HG02973 (cell line): ENCODE measurements around the gene SMAD5.

Experiments
- ATAC-seq: cut with Tn5 transposase; IDR thresholded peaks from one replicate; pipeline ENCODE4 v1.9.1; 2021; ENCODE audit warnings: moderate library complexity; ENCODE audit not compliant: unreplicated experiment

The SMAD5 gene

DNA sequence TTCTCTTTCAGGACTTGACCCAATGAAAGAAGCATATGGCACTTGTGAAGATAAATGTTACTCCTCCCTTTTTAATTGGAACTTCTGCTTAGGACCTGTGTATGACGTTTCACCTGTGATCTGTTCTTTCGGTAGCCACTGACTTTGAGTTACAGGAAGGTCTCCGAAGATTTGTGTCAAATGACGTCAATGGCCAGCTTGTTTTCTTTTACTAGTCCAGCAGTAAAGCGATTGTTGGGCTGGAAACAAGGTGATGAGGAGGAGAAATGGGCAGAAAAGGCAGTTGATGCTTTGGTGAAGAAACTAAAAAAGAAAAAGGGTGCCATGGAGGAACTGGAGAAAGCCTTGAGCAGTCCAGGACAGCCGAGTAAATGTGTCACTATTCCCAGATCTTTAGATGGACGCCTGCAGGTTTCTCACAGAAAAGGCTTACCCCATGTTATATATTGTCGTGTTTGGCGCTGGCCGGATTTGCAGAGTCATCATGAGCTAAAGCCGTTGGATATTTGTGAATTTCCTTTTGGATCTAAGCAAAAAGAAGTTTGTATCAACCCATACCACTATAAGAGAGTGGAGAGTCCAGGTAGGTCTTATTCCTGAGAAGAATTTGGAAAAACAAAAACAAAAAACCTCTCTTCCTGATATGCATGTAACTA is 21.1 kb downstream of the SMAD5 start:
- no peak for ATAC-seq

DNA sequence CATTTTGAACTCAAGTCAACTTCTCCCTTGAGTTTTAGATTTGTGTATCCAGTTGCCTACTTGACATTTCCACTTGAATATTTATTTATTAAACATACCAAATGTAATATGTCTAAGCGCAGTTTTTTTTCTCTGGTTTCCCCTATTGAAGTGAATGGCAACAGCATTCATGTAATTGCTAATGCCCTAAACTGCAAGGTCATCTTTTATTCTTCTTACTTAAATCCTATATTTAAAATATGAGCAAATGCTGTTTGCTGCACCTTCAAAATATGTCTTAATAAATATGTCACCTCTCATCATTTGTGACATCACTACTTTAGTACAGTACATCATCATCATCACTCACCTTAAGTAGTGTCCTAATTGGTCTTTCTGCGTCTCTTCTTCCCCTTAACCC is 22.4 kb downstream of the SMAD5 start:
- no peak for ATAC-seq

DNA sequence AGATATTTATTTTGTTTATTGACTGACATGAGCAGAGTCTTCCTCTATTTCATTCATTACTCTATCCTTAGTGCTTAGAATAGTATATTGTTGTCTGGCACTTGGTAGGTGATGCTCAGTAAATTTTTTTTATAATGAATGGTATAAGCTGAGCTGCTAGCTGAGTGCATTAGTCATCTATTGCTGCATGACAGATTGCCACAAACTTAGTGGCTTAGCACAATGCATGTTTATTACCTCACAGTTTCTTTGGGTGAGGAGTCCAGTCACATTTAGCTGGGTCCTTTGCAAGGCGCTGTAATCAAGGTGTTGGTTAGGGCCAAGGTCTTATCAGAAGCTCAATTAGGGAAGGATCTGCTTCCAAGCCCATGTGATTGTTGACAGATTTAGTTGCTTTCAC is 23.1 kb downstream of the SMAD5 start:
- no peak for ATAC-seq

DNA sequence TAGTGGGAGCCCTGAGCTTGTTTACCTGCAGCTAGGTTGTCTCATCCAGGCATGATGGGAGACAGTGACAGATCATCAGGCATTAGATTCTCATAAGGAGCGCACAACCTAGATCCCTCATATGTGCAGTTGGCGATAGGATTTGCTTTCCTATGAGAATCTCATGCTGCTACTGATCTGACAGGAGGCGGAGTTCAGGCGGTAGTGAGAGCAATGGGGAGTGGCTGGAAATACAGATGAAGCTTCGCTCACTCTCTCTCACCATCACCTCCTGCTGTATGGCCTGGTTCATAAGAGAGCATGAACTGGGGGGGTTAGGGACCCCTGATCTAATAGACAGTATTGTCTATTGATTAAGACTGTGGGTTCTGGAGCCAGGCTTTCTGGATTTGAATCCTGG is 24.9 kb downstream of the SMAD5 start:
- ATAC-seq = no peak

DNA sequence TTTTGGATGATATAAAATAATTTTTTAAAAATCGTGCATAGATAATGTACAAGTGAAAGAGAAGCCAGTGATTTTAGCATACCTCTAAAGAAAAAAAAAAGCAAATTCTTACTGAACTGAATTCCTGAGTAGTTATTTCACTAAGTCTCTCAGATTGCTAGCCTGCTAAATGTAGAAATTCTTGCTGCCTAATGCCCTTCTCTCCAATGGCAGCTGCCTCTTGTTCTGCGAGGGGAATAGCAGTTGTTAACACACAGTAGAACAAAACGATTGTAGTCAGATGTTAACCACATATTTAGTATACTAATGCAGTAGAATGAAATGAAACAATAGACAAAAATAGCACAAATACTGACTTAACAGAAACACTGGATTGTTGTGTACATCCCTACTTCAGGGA is 26.8 kb downstream of the SMAD5 start:
- no peak for ATAC-seq

DNA sequence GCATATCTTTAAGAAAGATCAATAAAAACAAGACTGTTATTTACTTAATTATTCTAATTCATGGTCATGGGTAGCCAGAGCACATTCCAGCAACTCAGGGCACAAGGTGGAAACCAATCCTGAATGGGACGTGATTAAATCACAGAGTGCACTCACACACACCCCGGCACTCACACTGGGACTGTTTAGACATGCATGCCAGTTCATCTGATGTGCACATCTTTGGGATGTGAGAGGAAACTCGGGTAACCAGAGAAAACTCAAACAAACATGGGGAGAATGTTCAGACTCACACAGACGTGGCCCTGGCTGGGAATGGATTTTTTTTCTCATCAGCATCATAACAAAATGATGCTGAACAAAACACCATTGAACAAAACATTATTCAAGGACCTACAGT is 29.4 kb downstream of the SMAD5 start:
- no peak for ATAC-seq

DNA sequence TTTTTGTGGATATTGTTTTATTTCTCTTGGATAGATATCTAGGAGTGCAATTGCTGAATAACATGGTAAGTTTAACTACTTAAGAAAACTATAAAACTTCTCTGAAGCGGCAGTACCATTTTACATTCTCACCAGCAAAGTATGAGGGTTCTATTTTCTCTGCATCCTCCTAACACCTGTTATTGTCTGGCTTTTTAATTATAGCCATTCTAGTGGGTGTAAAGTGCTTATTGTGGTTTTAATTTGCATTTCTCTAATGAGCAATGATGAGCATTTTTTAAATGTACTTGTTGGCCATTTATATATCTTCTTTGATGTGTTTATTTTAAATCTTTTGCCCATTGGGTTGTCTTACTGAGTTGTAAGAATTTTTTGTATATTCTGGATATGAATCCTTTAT is 31.6 kb downstream of the SMAD5 start:
- ATAC-seq = no peak

DNA sequence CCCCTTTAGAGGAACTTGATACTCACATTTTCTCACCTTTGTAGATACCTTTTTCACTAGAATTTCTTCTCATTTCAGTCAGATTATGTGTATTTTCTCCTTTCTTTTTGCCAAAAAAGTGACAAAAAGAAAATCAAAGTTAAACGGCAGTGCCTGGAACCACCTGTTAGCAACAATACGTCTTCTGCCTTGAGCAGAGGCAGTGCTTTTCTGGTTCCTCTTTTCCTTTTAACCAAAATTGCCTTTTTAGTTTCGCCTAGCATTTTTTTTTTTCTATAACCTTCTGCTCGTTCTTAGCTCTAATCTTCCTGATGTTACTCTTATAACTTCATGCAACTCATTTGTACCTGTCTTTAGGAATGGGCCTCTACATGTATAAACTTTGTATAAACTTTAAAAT is 34.3 kb downstream of the SMAD5 start:
- peak; percentile 78 for ATAC-seq

DNA sequence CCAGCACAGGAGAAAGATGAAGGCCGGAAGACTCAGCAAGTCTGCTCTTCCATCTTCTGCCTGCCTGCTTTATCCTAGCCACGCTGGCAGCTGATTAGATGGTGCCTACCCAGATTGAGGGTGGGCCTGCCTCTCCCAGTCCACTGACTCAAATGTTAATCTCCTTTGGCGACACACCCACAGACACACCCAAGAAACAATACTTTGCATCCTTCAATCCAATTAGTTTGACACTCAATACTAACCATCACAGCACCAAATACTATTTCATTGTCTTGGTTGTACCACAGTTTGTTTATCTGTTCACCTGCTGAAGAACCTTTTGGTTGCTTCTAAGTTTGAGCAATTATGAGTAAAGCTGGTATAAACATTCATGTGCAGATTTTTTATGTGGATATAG is 36.6 kb downstream of the SMAD5 start:
- ATAC-seq = no peak

DNA sequence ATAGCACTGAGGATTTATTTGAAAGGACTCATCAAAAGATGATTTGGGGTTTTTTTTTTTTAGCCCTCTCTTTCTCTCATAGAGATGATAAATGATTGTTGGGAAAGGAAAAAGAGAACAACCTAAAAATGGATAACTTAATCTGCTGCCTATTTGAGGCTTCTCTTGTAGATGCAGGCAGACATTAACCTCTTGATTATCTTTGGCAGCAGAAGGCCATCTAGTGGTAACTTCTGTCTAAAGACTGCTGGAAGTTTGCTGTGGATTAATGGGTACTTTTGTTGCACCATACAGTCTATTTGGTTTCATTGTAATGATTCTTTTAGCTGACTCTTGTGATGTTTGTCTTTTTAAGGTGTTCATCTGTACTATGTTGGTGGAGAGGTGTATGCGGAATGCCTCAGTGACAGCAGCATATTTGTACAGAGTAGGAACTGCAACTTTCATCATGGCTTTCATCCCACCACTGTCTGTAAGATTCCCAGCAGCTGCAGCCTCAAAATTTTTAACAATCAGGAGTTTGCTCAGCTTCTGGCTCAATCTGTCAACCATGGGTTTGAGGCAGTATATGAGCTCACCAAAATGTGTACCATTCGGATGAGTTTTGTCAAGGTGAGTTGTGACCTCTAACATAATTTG is 41.5 kb downstream of the SMAD5 start:
- peak; percentile 78 for ATAC-seq

DNA sequence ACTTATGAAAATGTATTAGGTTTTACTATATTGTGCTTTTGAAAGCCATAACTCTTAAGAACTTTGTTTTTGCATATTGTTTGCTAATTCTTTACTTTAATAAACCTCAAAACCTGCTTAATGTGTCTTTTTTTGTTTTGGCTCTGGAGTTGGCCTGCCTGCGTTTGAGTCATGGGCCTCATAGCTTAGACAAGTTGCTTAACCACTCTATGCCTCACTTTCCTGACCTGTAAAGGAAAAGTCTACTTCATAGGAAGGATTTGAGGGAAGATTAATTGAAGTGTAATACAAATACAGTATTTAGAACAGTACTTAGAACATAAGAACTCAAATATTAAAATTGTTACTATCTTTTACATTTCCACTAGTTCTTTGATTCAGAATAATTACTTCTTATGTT is 50.0 kb downstream of the SMAD5 start:
- ATAC-seq = no peak

DNA sequence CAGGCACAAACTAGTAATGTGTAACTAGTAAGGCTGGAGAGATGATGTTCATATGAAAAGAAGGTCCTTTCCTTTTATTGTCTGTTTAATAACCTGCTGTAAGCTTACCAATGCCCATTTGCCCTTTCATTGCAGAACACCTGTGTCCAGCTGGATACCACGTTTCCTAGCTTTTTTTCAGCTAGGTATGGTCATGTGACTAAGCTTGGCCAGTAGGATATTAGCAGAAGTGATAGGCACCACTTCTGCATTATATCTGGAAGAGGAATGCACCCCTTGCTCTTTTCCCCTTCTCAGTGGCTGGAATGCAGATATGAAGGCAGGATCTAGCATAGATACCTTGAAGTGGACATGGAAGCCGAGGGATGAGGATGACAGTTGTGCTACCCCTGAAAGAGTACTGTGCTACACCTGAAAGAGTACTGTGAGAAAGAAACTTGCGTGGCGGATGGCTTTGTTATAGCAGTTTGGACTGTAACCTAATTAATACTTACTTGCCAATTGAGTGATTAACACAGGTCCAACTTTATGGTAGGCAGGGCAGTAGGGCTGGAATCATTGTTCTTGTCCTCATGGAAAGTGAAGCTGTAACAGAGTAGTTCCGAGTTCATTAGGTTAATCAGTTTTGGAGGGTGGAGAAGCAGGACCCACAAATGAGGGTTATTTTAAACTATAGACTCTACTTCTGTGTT is 53.5 kb downstream of the SMAD5 start:
- ATAC-seq = no peak

DNA sequence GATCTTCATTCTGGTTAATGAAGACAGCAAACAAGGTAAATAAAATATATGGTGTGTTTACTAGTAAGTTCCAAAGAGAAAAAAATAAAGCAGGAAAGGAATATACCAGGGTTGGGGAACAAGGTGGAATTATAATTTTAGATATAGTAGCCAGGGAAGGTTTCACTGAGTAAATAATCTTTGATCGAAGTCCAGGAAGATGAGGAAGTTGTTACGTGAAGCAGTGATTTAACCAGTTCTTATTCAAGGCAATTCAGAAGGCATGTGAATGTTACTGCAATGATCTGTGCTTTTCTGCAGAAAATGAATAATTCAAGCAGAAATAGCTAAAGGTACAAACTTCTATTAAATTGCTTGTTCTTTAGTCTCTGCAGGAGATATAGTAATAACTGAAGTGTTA is 54.2 kb downstream of the SMAD5 start:
- ATAC-seq = no peak

DNA sequence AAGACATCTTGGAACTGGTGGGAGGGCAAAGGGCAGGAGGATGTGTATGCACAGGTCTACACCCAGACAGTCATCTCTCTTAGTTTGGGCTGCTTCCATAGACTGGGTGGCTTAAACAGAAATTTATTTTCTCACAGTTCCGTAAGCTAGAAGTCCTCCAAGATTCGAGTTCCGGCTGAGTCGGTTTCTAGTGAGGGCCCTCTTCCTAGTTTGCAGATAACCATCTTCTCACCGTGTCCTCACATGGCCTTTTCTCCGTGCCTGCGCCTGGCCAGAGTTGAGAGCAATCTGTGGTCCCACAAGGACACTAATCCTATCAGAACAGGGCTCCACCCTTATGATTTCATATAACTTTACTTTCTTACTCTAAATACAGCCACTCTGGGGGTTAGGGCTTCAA is 56.2 kb downstream of the SMAD5 start:
- ATAC-seq = no peak

DNA sequence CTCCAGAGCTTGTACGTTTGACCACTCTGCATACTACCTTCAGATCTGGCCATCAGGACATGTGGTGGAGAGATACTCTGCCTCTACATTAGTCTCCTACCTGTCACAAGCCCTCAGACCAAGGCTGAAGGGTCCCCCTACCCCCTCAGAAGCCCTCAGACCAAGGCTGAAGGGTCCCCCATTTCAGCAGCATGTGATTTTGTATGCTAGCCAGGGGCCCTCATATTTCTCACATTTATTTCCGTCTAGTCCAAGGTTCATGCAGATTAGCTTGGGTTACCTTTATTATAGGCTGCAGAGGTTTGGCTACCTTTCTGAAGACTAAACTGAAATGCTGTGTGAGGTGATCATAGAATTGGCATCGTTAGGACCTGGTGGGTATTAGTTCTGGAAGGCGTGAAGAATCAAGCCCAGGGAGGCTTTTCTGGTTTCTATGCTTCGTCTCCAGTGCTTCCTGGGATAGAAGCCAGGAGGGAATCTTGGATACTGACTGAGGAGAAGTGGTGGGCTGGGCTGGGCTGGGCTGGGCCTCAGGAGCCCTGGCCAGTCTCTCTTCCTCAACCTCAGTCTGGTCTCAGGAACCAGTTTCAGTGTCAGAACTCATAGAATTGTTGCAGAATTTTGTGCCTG is 57.6 kb downstream of the SMAD5 start:
- no peak for ATAC-seq

DNA sequence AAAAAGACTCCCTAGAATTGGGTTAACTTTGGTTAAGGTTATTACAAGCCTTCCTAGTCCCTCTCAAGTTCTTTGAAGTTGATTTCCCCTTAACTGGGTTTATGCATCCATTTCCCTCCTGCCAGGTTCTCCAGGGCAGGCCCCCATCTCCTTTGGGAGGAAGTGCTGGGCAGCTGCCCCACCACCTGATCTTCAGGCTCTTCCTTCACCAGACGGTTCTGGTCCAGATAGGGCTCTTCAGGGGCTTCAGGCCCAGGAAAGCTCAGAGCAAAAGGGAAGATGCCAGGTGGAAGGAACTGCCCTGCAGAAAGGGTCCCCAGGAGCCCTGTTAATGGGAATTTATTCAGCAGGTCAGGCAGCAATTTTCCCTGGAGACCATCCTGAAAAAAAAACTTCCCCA is 58.3 kb downstream of the SMAD5 start:
- ATAC-seq = no peak

DNA sequence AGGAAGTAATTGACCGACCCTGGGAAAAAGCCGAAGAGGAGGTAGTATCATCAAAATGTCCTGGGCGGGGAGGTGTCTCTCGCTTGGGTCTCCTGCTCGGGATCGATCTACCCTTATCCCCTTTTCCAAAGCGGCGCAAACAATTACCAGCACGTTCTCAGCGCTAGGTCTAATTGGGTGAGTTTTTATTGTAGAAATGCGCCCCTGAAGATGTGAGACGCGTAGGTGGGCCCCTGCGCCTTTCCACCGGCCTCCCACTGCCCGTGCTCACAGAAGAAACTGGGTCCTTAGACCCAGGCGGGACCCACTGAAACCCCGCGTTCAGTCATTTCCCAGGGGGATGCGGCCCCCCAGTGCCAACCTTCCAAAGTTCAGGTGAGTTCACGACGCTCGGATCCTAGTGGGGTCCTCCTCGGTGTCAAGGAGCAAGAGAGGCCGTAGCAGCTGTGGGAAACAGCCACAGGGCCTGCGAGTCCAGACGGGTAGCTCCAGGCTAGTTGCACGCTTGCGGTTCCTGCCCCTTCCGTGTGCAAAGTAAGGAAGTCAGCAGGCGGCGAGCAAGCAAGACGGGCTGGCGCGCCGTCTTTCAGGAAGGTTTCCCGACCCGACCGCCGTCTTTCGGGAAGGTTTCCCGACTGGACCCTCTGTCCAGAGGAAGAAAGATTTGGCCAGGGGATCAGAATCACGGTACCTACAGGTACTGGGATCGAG is 58.8 kb downstream of the SMAD5 start:
- ATAC-seq = no peak

DNA sequence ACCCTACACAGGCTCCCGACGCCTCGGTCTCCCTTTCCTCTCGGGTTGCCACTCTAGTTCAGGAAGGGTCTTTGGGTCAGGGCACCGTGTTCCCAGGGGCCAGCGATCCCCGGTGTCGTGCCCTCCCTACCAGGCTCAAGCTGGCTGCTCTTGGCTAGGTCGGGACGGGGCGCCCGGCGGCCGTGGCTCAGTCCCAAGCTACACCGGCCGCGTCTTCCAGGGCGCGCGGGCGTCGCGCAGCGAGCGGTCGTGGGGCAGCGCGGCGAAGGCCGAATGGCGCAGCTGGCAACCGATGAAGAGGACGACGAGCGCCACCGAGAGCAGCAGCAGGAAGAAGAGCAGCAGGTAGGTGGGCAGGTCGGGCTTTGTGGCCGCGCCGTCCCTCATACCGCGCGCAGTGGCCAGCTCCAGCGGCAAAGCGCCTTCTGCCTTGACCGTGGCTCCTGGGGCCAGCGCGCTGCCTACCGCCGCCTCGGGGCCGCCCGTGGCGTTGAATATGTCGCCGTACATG is 59.4 kb downstream of the SMAD5 start:
- ATAC-seq = no peak

DNA sequence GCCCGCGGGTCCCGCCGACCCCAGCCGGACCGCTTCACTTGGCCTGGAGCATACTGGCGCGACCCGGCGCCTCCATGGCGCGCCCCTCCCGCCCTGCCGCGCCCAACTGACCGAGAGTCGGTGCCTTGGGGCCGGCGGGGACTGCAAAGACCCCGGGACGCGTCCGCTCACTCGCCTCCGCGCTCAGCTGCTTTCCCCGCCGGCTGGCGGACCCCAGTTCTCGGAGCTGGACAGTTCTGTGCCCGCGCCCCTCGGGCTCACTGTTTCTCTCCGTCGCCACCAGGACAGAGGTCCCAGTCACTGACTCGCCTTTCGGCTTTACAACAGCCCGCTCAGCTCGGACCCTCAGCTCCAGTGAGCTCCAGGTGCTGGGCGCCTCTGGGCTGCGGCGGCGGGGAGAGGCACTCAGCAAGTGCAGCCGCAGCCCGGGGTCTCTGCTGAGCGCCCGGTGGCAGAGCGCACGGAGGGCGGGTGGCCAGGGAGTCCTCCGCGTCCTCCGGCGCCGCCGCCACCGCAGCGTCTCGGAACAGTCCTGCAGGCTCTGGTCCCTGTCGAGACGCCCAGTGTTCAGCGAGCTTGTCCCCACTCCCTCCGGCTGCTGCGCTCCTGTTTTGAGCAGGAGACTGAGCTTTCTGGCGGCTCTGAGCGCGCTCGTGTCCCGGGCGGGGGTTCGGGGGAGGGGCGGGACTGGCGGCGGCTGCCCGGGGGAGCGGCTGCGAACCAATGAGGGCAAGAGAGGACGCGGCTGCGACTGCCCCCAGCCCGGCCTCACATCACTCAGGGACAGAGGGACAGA is 60.1 kb downstream of the SMAD5 start, which contains the start of gene SMIM32:
SMIM32 (minus strand) TSS at position 637 of the 796 bp plus-strand sequence. CDS start 638 bp downstream, outside the sequence.
- no peak for ATAC-seq

DNA sequence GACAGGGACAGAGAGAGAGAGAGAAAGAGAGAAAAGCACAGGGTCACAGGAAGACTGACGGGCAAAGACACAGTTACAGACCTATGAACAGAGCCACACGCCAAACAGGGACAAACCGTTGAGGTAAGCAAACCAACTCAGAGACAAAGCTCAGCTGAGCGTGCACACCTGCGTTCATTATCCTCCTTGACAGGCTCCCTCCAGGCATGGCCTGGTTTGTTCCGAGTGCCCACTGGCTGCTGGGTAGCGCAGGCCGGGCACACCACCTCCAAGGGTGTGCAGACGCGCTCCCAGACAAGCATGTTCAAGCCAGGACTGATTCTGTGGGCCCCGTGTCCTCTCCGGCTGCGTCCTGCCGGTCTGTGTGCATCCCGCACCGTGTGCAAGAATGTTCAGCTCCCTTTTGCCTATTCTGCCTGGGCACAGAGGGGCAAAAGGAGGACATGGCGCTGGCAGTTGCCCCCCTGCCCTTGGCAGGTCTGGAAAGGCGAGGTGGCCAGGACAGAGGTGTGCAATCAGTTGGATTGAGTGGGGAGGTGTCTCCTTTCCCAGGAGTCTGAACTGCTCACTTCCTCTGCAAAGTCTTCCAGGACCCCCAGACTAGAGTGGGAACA is 60.8 kb downstream of the SMAD5 start:
- ATAC-seq = no peak
